K562 (cell line): ENCODE measurements around the gene CACNA1A. TPM values are rescaled to one million over a fixed set of nuclear protein-coding genes. Genes with fewer than 3 reads are reported as not detected.

Experiments
- ARID1B ChIP-seq: fragments of 450-650 bp; IDR thresholded peaks from 2 replicates; pipeline ENCODE4 v1.6.1; 2016; ENCODE audit warnings: antibody characterized with exemption, mild to moderate bottlenecking, inconsistent platforms
- CC2D1A ChIP-seq: fragments of 450-650 bp; IDR thresholded peaks from 2 replicates; pipeline ENCODE4 v1.6.1; 2017; ENCODE audit warnings: mild to moderate bottlenecking
- CCAR2 ChIP-seq: fragments of 200-400 bp; formaldehyde crosslinking; IDR thresholded peaks from 2 replicates; pipeline ENCODE4 v1.6.1; 2017; ENCODE audit warnings: mild to moderate bottlenecking, low read depth, low read length
- EGR1 ChIP-seq: fragments of 450-650 bp; conservative IDR thresholded peaks from 2 replicates; pipeline ENCODE4 v1.6.1; 2017; ENCODE audit warnings: mild to moderate bottlenecking
- GATA2 ChIP-seq: sonication (generic); formaldehyde crosslinking; IDR thresholded peaks from 2 replicates; pipeline ENCODE4 v1.4.0; 2020; ENCODE audit warnings: mild to moderate bottlenecking, missing genetic modification reagents
- JUND ChIP-seq, 2 experiments: IDR thresholded peaks; 2 replicates in 1 of 2; 3 replicates in 1 of 2; pipeline ENCODE4 v1.6.1; 2011; ENCODE audit warnings: borderline replicate concordance in 2 of 2, low read depth in 2 of 2, low read length in 2 of 2, improper control_type of control experiment in 1 of 2, missing biosample characterization in 1 of 2, missing genetic modification characterization in 1 of 2, missing genetic modification reagents in 1 of 2
- MTA1 ChIP-seq: fragments of 450-650 bp; IDR thresholded peaks from 2 replicates; pipeline ENCODE4 v1.6.1; 2017; ENCODE audit warnings: borderline replicate concordance
- MYNN ChIP-seq, 2 experiments: sonication (generic); formaldehyde crosslinking in 1 of 2; IDR thresholded peaks; 2 replicates each; pipeline versions ENCODE4 v1.5.0 to v1.6.1; 2016 to 2020; ENCODE audit warnings: antibody characterized with exemption in 1 of 2, missing genetic modification reagents in 1 of 2
- NFRKB ChIP-seq: fragments of 450-650 bp; IDR thresholded peaks from 2 replicates; pipeline ENCODE4 v1.6.1; 2016; ENCODE audit warnings: low read depth
- NR2C1 ChIP-seq, 2 experiments: fragments of 450-650 bp; IDR thresholded peaks; 2 replicates each; pipeline ENCODE4 v1.6.1; 2017; ENCODE audit warnings: mild to moderate bottlenecking in 2 of 2, antibody characterized with exemption in 1 of 2, inconsistent platforms in 1 of 2, missing compliant biosample characterization in 1 of 2, missing genetic modification characterization in 1 of 2
- RBFOX2 ChIP-seq: fragments of 200-400 bp; formaldehyde crosslinking; IDR thresholded peaks from 2 replicates; pipeline ENCODE4 v1.6.1; 2017; ENCODE audit warnings: low read depth, mild to moderate bottlenecking, low read length, moderate library complexity
- RNF2 ChIP-seq: sonication (generic); IDR thresholded peaks from 2 replicates; pipeline ENCODE4 v1.6.1; 2016
- ZBTB8A ChIP-seq: fragments of 450-650 bp; IDR thresholded peaks from 2 replicates; pipeline ENCODE4 v1.6.1; 2018; ENCODE audit warnings: mild to moderate bottlenecking, moderate library complexity; ENCODE audit not compliant: partially characterized antibody
- polyA plus RNA-seq, 8 experiments: library from polyadenylated mRNA; depleted of rRNA in 4 of 8; stranded (reverse) in 5 of 8; unstranded in 3 of 8; fragments of >200 nt; fragmentation: Nextera tagmentation in 2 of 8; fragmentation: Illumina TruSeq in 1 of 8; extraction: Ambion mirVana in 2 of 8; extraction: Trizol in 1 of 8; gene quantifications; 2 replicates each; pipeline versions ENCODE4 v1.2.1 to v1.2.3, GENCODE V29; 2011 to 2014; ENCODE audit warnings: inconsistent platforms in 1 of 8, missing spikeins in 1 of 8
- total RNA-seq, 7 experiments: library from RNA; depleted of rRNA in 6 of 7; stranded (reverse); fragments of >200 nt in 6 of 7; fragmentation: Illumina TruSeq in 2 of 7; extraction: Trizol in 2 of 7; gene quantifications; 2 replicates each; pipeline versions ENCODE4 v1.2.1 to v1.2.3, GENCODE V29; 2011 to 2021; ENCODE audit warnings: low replicate concordance in 1 of 7

CACNA1A gene
- total and polyA plus RNA-seq, 9 of the 15 experiments (the other 6 are each of a cell fraction or from before 2014, with no cell fraction given): 0.03 to 0.20 (median 0.09) TPM; not detected in 1

DNA sequence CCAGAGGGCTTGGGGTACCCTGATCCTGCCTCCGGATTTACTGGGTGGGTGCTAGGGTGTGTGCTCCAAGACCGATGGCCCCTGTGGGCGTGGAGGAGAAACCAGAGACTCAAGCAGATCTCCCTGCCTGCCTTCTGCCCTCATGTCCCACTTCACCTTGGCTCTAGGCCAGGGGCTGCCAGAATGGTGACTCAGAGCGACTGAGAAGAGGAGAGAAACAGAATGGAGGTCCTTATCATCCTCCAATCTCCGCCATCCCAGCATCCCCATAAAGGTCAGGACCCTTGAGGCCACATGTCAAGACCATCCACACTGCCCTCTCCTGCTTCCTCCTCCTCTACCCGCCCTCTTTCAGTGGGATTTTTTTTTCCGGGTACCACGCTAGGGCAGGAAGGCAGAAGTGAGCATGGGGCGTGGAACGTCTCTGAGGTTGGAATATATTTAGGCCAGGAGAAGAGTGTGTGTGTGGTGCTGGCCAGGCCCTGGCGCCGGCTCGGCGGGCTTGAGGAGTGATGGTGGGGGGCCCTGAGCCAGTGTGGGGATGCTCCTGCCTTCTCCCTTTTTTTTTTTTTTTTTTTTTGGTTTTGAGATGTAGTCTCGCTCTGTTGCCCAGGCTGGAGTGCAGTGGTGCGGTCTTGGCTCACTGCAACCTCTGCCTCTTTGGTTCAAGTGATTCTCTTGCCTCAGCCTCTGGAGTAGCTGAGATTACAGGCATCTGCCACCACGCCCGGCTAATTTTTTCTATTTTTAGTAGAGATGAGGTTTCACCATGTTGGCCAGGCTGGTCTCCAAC, 333.7 kb downstream of the CACNA1A start (continued):
- 0 out of 2 replicates have a peak, but pooled peaks have one; percentile 40 for TF ChIP-seq NR2C1 (IDR thresholded peaks at IDR 0.05)
- TF ChIP-seq NR2C1 (tag; IDR thresholded peaks at IDR 0.05): peak; percentile 81
- TF ChIP-seq RBFOX2: no peak
- TF ChIP-seq MTA1: peak; percentile 64; the same call in 1 of the 2 replicates
- TF ChIP-seq CCAR2: no peak
- TF ChIP-seq NFRKB: no peak
- 0 out of 2 replicates have a peak, but pooled peaks have one; percentile 4 for TF ChIP-seq EGR1
- TF ChIP-seq ZBTB8A: no peak
- peak; percentile 82 for TF ChIP-seq GATA2 (CRISPR knock-in tag)
- no peak for TF ChIP-seq RNF2
- TF ChIP-seq ARID1B: peak; percentile 64
- peak; percentile 50; the same call in 1 of the 2 replicates for TF ChIP-seq MYNN (IDR thresholded peaks at IDR 0.05)
- no peak for TF ChIP-seq MYNN (CRISPR knock-in tag; IDR thresholded peaks at IDR 0.05)
- peak; percentile 93 for TF ChIP-seq JUND (IDR thresholded peaks at IDR 0.05; ENCODE audit: borderline replicate concordance, low read depth, low read length)
- peak; percentile 83; the same call in 2 of the 3 replicates for TF ChIP-seq JUND (tag; IDR thresholded peaks at IDR 0.05; ENCODE audit: borderline replicate concordance, low read depth, low read length)
- TF ChIP-seq CC2D1A: no peak
- TF ChIP-seq, all 486 proteins: peak for 35
